CD4-positive, alpha-beta T cell treated with Interleukin-12 subunit alpha and Interleukin-12 subunit beta, for 1 hour (primary cell): ENCODE measurements around the gene CMTR1.

ENCODE experiments used
- DNase-seq: peaks from one replicate; pipeline ENCODE4 v3.0.0-alpha.2; 2020

CMTR1 gene

DNA sequence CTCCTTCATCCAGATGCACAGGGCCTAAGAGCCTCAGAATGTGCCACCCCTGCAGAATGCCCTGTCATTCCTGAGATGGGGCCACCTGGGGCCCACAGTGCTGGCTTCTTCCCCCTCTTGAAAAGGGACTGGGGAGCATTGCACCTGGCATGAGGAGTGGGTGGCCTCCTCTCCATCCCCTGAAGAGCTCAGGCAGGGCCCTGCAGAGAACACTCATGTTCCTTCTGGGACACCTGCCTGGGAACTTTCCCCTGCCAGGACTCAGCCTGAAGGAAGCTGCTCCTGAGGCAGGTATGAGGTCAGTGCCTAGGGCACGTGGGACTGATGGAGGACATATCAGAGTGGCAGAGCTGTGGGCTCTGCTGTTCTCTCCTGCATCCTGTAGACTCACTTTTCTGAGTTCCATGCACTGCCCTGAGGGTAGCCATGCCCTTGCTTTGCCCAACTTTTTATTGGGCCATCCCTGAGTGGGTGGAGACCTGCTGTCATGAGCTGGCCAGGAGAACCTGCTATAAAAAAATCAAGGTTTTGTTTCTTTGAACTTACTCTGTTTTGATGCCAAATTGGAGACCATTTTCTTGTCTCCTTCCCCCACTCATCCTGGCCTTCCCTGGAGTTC lies 47.2 kb downstream of the CMTR1 start:
- DNase-seq: no peak

DNA sequence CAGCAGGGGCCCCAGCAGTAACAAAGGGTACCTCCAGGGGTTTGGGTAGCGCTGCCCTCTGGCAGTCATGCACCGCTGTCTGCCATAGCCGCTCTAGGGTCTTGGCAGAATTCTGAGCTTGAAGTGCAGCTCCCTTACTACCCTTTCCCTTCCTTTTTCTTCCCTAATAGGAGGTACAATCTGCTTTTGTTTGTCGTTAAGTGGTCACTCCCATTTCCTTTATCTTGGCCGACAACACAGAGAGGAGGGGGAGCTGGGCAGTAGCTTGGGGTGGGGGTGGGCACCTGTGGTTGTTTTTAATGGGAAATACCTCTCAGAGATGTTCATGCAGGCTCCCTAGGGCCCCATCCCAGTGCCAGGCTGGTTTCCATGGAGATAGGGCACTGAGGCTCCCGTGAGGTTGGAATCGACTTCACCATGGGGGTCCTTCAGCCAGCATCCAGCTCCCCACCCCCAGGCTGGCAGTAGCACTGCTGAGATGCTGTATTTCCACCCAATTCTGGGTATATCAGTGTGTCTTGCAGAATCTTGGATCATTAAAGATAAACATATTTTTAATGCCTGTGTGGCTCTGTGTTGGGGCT lies 48.0 kb downstream of the CMTR1 start:
- no peak for DNase-seq

DNA sequence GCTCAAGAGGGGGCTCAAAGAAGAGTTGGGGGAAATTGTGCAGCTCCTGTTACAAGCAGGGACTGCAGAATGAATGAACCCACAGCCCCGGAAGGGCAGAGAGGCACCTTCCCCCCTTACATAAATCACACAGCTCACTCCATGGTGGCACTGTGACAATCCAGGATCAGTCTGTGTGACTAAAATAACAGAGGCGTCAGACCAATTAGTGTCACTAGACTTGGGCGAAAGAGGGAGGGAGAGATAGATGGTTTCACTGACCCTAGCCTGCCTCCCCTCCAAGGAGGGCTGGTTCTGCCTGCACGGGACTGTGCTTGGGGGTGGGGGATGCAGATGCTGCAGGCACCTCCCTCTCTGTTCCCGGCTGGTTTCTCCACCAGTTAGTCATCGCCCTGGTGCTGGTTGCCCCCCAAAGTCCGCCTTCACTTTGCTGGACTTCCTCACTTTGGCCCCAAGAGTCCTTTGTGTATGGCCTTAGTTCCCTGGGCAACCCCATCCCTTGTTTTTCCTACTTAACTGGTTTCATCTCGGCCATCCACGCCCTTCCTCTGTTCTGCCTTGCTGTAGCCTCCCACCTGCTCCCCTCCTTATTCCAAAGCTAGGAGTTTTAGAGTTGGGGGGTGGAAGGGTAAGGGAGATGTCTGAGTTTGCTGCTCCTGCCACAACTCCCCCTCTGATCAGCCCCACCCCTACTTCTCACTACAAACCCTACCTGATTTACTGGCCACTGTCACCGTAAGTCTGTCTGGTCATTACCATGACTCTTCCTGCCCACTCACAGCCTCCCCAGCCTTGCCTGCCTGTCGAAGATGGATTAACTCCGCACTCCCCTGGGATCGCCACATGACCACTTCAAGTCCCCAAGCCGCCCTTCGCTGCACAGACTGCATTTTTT lies 48.9 kb downstream of the CMTR1 start:
- DNase-seq: no peak

DNA sequence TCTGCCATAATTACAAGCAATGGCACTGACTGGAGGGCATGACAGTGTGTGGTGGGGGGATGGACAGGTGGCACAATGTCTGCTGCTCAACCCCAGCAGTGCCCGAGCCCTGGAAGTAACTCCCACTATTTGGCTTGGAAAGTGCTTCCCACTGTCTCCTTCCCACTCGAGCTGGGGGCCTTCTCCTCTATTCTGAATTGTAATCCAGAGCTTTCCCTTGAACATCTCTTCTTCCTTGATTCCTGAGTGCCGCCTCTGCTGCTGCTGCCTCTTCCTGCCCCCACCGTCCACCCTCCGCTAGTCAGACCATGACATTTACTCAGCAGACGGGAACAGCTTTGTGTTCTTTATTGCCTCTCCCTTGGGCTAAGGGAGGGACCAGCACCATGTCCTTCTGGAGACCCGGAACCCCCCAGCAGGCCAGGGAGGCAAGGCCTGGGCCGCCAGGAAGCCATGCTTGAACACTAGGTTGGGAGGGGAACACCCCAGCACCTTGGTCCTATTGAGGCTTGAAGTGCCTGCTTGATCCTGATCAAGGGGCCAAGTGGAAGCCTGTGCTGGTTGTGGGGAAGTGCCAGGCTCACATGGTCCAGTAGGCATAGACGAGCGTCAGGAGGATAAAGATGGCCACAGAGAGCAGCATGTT lies 49.7 kb downstream of the CMTR1 start:
- DNase-seq: no peak

DNA sequence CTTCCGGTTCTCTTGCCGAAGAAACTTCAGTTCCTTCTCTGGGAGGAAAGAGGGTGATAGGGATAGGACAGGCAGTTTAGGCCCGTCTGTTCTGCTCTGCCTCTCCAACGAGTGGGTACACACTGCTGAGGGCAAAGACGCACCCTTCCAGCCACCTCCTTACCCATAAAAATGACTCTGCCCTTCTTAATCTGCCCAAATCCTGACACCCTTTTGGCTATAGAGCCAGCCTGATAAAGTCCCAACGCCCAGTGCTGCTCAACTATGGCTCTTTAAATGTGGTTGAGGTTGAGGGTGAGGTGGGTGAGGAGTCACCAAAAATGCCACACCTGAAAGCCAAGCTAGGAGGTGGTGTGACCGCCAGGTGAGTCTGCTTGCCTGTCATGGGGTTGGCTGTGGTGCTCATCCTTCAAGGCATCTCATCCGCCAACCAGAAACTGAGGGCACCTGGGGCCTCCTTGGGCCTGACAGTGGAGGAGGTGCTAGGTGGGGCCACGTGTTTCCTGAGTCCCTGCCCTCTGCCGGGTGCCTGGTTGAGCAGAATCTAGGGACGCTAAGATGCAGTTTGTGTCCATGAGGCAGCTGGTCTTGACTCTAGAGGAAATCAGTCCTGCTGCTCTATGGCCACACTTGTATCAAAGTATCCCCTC lies 50.4 kb downstream of the CMTR1 start:
- DNase-seq: no peak

DNA sequence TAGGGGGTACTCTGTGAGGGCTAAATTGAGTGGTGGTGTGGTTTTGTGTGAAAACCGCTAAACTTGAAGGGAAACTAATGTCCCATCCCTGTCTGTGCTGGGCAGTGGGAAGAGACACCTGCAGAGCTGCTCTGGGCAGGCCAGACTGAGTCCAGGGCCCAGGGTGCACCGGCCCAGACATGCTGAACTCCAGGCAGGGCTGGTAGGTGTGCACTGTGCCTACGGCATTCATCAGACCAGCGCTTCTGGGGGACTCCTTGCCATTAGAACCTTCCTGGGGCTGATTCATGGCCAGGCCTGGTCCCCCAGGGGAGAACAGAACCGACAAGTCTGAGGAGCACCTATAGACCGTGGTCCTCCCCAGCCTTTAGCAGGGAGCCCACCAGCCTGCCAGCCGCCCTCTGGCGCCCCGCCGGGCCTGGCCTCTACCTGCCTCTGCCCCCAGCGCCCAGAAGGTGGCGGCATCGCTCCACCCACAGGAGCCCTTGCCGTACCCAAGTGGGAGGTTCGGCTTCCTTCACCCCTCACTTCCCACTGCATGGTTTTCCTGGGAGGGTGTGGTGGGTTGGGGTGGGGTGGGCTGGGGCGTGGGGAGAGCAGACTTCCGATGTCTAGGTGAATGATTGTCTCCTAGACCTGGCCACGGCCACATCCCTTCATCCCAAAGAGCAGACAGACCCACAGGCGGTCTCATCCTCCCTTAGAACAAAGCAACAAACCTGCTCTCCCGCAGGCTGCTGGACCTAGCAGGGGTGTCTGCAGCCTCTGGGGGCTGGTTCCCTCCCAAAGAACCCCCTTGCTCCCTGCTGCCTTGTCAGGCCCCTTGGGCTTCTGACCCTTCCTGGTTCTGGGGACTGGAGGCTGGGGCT lies 51.1 kb downstream of the CMTR1 start:
- peak; percentile 81 for DNase-seq

DNA sequence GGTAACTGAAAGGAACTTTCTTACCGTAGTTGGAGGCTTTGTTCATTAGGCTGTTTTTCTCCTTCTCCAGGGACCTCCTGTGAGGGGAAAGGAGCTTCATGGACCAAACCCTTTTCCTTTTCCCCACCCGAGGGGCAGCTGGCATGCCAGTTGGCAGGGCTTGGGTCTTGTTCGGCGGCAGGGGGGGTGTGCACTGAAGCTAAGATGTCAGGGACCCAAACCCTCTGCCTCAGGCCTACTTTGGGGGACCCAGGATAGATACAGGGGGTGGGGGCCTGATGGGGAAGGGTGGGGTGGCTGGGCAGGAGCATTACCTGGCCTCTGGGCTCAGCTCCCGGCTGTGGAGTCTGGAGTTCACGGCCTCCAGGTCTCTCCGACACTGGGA lies 51.8 kb downstream of the CMTR1 start:
- DNase-seq: no peak

DNA sequence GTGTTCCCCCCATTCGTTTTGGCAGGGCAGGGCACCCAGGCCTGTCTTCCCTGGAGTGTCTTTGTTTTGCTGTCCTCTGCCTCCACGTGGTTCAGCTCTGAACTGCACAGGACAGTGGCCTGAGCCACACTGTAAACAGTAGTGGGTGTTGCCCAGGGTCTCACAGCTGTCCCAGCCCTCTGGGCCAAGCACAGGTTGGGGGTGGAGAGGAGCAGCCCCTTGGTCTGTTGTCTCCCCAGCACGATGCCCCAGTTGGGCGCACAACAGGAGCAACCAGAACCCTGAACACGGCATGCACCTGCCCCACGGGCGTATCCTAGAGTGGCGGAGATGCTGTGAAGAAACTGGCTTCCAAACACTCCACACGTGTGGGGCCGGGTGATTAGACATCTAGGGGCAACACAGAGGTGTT lies 52.3 kb downstream of the CMTR1 start:
- DNase-seq: no peak

DNA sequence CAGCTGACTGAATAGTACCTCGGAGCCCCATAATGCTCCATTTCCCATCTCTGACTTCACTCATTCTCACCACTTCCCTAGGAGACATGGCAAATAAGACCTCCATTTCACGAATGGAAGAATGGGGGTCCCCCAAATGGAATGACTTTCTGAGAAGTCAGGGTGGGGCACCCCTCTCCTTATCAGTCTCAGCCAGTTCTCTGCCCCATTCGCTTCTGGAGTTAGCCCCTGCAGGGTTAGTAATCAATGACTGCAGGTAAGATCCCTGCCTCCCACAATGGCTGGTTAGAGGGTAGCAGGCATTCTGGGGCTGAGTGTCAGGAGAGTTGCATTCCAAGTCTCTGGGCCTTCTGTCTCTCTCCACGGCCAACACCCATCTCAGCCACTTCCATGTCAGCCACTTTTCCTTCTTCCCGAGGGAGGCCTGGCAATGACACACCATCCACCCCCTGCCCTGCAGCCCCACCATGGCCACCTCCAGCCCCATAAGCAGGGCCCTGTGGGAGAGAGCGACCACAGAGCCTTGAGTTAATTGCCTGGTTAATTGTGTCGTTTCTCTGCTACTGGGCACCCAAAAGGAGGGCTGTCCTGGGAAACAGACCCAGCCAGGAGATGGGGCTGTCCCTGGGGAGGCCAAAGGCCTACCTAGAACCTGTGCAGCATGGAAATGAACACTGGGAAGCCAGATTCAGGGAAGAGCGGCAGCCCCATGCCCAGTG lies 53.3 kb downstream of the CMTR1 start:
- no peak for DNase-seq

DNA sequence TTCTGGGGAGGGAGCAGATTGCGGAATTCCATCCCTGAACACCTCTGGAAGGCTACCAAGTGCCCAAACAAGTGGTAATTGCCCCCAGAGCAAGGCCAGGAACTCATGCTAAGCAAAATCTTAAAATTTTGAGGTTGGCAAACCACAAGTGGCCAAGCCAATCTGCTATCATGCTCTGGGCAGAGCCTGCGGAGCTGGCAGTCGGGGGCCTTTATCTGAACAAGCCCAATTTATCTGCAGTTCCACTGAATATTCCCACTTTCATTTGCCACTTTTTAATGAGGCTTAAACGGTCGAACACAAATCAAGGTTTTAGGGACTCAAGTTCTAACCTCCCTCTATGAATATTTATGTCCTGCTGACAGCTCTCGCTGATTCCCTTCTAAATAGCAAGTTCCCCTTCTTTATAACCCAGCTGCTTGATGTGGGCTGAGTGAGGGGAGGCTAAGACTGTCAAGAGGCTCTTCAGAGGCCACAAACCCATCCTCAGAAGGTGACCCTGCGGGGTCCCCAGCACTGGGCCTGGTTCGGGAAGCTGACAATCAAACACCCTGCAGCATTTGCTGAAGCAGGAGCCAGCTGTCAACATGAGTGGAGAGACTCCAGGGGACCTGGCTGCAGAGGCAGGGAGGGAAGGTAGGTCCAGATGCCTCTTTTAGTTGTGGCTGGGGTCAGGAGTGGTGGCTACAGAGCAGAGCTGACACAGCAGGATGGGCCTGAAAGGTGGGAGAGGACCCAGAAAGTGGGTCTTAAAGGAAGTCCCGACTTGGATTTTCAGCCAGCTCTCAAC lies 54.8 kb downstream of the CMTR1 start:
- no peak for DNase-seq

DNA sequence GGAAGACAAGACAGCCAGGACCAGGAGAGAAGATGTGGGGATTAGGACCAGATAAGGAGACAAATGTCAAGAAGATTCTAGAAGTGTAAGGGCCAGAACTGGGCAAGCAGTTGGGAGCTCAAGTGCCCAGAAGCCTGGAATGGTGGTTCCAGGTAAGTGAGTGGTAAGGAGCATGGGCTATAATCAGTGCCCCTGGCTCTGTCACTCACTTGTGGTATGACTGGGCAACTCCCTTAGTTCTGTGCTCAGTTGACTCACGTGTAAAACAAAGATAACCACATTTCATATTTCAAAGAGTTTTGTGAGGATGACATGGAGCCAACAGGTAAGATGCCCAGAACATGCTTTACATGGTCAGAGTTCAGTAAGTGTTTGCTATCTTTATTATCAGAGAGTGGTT lies 55.5 kb downstream of the CMTR1 start:
- no peak for DNase-seq

DNA sequence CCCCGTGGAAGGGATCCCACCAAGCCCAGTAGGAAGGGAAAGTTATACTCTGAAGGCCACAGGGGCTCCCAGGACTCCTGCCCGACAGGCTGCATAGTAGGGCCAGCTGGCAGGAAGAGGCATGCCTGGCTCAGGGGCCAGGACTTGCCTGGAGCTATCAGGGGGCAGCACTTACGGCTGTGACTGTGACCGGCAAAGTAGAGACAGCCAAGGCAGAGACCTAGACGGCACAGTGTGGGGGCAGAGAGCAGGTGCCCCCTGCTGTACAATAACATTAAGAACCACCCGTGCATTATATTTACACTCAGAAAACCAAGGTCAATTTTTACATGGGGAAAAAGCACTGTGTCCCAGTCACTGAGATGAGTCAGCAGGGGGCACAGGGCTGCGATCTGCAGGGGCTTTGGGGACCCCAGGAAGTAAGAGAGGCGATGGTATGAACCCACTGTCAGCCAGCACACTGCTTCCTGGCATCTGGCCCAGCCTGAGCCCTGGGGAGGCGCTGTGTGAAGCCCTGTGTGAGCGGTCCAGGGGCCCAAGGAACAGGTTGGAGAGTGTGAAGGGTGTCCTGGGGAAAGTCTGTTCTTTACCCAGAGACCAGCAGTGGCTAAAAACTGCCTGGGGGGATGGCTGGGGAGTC lies 56.8 kb downstream of the CMTR1 start:
- DNase-seq: peak; percentile 41

DNA sequence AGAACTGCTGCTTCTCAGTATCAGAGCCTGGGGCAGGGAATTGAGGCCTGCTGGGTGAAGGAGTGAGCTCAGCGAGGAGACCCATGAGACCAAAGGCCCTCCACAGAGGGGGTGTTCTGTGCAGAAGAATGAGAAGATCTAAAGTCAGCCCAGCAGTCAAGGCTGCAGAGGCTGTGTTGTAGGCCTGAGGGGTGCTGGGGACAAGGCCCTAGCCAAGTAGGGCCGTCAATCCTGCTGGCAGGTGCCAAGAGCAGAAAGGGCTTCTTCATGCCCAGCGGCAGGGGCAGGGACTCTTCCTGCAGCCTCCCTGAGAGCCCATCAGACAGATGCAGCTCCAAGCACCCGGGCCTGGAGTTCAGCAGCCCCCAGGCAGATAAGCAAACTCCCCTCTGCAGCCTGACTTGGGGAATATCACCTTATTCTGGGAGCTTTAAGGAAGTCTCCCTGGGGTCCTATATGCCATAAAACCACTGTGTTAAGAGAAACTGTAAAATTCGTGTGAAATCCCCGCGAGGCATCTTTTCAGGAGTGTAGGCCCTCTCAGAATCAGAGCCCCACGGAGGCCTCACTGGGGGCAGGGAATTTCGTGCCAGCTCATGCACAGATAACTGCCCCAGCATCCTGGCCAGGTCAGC lies 57.6 kb downstream of the CMTR1 start:
- DNase-seq: no peak

DNA sequence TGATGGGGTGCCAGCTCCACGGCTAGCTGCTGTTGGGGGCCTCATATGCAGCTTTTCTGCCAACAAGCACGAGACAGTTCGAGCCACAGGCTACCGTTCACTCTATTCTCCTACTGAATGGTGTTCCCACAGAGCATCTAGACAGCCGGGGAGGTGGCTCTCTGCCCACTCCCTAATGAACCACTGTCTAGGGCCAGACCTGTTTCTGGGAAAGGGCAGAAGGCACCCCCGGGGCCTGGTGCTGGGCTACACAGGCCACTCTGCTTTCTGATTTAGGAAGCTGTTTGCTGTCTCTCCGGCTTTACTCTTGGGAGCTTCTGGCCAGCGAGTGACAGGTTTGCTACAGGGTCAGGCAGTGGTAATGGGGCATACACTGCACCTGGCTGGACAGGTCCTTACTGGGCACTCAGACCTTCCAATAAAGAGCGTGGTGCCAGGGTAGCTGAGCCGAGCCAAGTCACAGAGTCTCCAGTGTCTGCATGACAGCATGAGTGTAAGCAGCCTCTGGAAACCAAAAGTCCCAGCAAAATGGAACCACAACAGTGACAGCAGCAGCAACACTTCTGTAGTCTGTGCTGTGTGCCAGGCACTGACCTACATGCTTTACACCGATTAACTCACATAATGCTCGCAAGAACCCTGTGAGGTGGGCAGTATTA lies 58.3 kb downstream of the CMTR1 start:
- DNase-seq: no peak

DNA sequence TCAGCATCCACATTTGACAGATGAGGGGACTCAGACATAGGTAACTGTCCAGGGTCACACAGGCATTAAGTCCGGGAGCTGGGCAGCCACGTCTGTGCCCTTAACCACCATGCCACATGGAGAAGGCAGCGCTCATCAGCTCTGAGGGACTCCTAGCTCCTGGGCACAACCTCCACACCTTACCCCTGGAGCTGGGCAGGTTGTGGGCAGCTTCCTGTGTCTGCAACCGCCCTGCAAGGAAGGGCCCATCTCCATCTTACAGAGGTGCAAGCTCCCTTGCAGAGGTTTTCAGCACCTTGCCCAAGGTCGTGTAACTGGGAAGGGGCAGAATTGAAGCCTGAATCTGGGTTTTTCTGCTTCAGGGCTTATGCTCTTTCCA lies 58.8 kb downstream of the CMTR1 start:
- DNase-seq: no peak

DNA sequence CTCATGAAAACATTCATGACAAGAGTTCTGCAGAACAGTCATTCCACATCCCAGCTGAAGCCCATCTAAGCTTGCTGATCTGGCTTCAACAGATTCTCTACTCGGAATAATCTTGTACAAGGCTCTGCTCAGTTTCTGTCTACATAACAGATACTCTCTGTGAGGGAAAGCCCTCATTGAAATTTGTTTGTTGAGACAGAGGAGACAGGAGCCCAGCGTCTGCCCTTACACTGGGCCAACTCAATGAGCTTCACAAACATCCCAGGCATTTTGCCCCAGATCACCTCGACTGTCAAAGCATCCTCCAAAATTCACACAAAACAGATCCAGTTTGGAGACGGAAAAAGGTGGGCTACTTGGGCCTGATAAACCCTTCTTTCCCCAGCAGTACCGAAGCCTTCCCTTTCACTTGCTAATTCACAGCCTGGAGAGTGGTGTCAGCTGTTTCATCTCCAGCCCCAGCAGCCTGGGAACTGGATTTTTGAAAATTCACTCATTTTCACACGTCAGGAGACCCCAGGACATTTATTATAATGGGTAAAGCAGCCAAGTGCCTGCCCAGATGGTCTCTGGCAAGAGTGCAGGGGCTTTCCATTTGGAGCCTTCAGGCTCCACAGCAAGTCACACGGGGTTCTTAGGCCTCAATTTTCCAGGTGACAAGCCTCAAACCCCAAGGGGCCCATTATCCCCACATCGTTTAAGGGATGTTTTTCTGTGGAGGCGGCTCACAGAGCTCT lies 59.4 kb downstream of the CMTR1 start:
- DNase-seq: no peak

DNA sequence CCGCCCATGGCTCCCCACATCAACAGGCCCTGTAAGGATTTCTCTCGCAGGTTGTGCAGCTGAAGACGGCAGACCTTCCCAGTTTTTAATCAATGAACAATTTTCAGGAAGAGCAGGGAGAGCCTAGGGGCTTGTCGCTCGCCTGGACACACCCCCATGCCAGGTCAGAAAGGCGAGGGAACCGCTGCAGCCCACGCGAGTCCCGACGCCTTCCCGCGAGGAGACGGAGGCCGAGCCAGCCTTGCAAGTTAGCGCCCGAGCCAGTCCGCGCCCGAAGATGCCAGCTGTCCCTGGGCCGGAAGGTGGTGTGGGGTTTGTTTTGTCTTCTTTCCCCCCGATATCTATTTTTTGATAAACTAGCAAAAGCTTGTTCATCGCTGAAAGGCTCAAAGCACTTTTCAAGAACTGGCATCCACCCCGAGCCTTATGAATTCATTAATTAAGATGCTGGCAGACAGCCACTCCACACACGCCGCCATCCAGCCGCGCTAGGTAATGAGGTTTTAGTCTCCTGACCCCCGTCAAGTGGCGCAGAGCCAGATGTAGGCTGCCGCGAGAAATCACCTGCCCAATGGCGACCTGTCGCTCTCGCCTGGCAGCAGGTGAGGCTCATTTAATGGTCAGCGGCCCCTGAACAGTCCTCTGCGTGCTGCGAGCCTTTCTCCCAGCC lies 60.1 kb downstream of the CMTR1 start:
- DNase-seq: no peak

DNA sequence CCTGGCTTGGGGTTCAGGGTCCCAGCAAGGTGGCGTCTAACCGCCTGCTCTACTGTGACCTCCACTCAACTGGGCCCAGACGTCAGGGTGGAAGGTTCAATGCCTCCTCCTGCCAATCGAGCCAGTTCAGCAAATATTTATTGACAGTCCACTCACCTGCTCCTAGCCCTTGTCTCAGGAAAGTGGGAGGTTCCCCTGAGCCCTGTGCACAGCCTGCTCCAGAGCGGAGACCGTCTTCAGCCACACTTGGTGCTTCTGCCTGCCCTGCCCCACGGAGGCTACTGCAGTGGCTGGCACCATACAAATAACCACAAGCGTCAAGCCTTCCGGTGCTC lies 60.6 kb downstream of the CMTR1 start:
- DNase-seq: no peak
